HG03469 (cell line): ENCODE results near the gene OCIAD1.
A peak's percentile ranks its signal among the peaks of the same experiment; 100 is the strongest.
"Not testable (repeated sequence)": the region's sequence is repeated elsewhere in the genome, so short reads cannot be mapped to it uniquely, and the experiment has no call there.

Experiments used
- ATAC-seq: cut with Tn5 transposase; IDR thresholded peaks from one replicate; pipeline ENCODE4 v1.9.1; 2021; ENCODE audit warnings: mild to moderate bottlenecking, moderate library complexity, moderate number of reproducible peaks; ENCODE audit not compliant: unreplicated experiment

The OCIAD1 gene, protein sequence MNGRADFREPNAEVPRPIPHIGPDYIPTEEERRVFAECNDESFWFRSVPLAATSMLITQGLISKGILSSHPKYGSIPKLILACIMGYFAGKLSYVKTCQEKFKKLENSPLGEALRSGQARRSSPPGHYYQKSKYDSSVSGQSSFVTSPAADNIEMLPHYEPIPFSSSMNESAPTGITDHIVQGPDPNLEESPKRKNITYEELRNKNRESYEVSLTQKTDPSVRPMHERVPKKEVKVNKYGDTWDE

DNA sequence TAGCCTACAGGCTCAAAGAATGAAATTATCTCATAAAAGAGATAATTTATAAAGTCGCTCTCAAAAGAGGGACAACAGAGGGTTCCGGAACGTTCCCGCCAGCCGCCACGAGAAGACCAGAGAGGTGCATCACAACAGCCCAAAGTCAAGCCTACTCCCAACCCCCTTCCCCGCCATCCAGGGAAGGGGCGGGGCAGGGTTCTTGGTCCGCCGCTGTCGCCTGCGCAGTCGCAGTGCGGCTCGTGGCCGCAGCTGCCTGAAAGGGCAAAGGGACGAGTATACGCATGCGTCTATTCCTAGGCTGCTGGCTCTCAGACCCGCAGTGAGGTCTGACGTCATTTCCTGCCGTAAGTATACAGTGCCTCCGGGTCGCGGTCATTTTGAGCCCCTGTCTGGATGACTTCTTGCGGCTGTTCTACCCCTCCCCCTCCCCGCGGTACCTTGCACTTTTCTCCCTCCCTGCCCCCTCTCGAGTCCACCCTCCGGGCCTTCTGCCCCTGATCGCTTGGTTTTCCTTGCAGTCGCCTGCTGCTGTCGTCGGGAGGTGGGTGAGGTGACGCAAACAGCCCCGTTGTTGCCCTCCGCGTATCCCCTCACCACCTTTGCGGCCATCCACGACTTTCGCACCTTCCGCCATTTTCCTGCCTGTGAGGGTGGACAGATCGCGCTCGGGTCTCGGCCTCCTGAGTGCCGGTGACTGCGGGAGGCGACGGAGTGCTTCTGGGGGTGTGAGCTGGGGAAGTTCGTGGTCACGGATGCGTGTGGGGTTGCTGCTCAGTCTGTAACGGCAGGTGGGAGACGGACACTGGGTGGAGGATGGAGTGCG, at the start of gene OCIAD1:
OCIAD1 (plus strand) TSS at position 383 of the 826 bp plus-strand sequence. CDS start 1,537 bp downstream, outside the sequence.
- ATAC-seq, result peak; percentile 99

DNA sequence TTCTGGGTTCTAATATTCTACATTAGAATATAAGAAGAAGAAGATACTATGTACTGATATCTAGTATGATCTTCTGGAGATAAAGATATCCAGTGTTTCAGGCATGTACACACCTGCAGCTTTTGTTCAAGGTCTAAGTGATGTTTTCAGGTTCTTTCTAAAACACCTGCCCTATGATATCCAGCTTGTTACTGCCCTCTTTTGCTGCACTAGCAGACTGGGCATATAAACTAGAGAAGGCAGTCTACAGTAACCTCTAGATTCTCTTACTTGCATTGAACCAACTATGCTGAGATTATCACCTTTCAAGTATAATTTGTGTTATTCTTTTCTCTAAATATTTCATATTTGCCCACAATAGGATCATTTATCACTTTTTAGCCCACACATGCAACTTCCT, 48.9 kb upstream of the OCIAD1 start:
- no peak for ATAC-seq

DNA sequence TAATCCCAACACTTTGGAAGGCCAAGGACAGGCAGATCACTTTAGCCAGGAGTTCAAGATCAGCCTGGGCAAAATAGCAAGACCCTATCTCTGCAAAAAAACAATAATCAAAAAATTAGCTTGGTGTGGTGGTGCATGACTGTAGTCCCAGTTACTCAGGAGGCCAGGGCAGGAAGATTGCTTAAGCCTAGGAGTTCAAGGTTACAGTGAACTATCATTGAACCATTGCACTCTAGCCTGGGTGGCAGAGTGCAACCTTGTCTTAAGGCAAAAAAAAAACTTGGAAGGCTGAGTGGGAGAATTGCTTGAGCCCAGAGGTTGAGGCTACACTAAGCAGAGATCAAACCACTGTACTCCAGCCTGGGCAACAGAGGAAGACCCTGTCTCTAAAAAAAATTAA, 45.6 kb upstream of the OCIAD1 start:
- no peak for ATAC-seq

DNA sequence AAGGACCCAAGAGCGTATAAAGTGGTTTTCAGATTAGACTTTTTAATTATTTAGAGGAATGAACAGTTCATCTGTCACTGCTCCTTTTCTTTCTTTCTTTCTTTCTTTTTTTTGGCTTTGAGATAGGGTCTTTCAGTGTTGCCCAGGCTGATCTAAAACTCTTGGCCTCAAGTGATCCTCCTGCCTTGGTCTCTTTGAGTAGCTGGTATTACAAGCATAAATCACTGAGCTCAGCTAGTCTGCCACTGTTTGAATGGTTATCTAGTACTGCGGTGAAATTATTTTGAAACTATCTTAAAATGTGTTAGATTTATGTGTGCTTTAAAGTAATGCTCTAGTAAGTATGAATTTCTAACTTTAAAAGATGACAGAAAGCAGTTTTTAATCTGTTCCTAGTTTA, 44.3 kb upstream of the OCIAD1 start:
- no peak for ATAC-seq

DNA sequence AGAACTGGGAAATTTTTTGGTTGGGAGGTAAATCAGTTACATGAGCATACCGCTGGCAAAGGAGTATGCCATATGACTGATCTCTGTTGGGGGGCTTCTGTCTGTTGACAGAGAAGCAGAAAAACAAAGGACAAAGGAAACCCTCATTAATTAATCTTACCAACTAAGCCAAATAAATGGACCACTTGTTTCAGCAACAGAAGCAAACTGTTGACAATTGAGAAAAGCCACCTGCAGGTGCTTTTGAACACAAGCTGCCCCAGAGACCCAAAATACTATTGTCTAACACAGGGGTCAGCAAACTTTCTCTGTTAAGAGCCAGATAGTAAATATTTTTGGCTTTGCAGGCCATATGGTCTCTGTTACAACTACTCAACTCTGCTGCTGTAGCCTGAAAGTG, 43.8 kb upstream of the OCIAD1 start:
- no peak for ATAC-seq

DNA sequence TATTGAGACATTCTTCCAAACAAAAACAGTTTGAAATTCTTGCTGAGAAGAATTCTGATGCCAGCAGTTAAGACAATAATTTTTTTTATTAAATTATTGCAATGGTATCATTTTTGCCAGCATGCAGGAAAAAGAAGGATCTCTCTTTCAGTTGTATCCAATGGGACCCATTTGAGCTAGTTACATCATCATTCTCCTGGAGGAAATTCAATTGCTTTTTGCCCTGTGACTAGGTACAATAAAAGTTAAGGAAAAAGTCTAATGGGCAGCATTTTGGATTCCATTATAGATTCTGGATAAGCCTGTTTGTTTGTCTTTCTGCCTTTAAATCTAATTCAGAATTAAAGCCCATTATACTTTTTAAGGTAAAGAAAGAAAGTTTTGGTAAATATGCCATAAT, 40.3 kb upstream of the OCIAD1 start:
- ATAC-seq, result no peak

DNA sequence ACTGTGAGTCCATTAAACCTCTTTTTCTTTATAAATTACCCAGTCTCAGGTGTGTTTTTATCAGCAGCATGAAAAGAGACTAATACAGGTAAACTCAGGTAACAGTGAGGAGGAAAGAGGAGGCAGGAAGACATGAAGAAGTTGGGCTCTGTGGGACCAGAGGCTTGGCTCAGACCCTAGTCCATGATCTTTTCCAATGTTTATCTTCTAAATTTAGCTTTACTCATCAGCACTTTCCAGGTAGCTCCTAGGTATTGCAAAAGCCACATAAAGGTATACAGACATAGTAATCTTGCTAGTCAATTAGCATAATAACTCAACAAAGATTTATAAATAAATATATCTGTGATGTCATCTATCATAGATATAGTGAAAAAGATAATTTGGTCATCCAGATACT, 39.6 kb upstream of the OCIAD1 start:
- ATAC-seq, result no peak

DNA sequence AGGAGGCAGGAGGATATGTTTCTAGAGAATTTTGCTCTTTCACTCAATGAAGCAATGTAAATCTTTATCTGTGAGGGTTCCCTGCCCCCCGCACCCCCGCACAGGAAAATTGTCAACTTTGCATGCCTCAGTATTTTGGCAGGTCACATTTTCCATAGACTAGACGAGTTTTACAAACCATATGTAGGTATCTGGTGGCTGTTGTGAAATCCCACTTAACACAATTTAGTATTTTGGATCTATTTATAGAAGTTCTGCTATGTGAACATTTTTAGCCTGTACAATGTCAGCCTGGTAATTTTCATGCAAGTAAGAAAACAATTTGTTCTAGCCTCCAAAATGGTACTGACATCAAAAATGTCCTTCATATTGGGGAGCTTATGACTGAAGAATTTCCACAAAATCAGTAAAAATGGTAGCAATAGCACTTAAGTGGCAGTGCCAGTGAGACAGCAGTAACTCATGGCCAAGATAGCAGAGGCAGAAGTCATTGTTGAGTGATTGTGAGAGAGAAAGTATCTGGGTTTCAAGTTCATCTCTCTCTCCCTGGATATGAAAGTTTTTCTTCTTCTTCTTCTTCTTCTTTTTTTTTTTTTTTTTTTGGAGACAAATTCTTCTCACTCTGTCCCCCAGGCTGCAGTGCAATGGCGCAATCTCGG, 38.4 kb upstream of the OCIAD1 start:
- ATAC-seq, result no peak

DNA sequence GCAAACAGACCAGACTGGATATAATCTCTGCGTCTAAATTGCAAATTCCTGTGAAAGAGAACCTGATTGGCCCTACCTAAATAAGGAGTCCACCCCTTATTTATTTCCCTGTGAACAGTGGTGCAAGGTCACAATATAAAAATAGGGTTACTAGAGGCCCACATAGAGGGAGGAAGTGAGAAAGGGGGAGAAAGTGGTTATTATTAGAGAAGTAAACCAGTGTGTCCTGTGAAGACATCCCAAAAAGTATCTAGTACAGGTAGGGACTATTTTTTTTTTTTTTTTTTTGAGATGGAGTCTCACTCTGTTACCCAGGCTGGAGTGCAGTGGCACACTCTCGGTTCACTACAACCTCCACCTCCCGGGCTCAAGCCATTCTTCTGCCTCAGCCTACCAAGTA, 35.8 kb upstream of the OCIAD1 start:
- no peak for ATAC-seq

DNA sequence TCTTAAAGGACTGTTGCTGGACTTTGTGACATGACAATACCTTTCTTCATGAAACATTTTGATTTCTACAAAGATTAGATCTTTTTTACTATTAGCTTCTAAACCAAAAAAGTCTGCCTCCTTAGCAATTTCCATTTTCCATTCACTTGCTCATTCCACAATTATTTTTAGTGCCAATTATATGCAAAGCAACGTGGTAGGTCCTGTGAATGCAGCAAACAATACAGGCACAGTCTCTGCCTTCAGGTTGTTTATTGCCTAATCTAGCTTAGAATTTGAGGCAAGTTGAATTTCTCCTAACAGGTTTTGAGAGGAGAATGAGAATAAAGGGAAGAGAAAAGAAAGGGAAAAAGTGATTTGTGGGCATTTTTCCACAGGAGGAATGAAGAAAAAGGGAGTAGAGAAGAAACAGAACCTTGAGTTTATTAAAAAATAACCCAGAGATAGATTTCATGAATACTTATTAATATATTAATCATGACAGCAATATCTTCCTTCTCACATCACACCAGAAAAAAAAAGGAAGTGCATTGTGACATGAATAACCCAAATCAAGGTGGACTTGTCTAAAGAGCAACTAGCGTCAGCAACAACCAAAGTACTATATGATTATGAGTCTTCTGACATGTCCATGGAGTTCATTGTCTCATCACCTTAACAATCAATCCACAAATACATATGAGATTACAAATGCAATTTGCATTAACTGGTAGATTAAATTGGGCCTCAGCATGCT, 34.5 kb upstream of the OCIAD1 start:
- no peak for ATAC-seq

DNA sequence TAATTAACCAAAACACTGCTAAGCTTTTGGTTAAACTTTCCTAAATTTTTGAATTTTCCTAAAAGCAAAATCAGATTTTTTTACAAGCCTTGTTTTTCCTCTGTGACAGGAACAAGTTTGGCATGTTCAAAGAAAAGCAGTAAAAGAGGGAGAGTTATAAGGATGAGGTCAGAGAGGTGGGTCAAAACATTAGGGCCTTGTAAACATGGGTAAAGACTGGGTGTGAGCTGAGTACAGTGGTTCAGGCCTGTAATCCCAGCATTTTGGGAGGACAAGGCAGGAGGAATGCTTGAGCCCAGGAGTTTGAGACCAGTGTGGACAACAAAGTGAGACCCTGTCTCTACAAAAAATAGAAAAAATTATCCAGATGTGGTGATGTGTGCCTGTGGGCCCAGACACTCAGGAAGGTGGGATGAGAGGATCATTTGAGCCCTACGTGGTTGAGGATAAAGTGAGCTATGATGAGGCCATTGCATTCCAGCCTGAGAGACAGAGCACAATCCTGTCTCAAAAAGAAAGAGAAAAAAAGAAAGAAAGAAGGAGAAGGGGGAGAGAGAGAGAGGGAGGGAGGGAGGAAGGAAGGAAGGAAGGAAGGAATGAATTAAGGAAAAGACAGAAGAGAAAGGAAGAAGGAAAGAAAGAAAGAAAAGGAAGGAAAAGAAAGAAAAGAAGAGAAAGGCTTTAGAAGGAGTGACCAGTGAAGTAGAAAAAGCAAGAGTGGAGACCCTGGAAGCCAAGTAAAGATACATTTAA, 33.8 kb upstream of the OCIAD1 start:
- no peak for ATAC-seq

DNA sequence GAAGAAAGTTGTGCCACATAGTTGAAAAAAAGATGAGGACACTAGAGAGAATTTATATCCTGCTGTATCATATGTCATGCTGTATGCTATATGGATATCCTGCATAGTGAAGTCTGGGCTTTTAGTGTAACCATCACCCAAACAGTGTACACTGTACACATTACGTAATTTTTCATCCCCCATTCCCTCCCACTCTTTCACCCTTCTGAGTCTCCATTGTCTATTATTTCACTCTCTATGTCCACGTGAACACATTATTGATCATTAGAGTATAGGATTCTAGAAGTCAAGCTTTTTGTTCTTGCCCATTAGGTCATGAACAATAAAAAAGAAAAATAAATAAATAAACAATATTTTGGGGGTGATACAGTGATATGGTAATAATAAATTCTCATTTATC, 32.8 kb upstream of the OCIAD1 start:
- ATAC-seq, result no peak

DNA sequence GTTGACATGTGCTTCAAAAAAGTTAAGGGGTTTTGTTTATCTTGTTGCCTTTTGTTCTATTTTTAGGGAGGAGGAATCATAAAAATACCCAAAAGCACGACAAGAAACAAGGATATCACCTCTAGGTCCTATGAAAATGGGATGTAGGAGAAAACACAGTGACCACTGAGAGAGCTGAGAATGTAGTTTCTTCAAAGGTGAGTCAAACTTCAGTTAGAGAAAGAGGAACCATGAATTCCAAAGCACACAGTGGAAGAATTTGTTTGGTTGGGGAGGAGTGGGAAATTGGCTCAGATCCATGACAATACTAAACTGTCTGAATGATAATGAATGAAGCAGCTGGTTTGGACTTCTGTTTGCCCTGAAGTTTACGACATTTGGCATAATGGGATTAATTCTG, 31.7 kb upstream of the OCIAD1 start:
- no peak for ATAC-seq

DNA sequence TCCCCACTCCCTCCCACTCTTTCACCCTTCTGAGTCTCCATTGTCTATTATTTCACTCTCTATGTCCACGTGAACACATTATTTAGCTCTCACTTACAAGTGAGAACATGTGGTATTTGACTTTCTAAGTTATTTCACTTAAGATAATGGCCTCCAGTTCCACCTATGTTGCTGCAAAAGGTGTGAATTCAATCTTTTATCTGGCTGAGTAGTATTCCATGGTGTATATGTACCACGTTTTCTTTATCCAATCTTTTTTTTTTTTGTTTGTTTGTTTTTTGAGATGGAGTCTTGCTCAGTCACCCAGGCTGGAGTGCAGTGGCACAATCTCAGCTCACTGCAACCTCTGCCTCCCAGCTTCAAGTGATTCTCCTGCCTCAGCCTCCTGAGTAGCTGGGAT, 30.7 kb upstream of the OCIAD1 start:
- not testable (repeated sequence) for ATAC-seq

DNA sequence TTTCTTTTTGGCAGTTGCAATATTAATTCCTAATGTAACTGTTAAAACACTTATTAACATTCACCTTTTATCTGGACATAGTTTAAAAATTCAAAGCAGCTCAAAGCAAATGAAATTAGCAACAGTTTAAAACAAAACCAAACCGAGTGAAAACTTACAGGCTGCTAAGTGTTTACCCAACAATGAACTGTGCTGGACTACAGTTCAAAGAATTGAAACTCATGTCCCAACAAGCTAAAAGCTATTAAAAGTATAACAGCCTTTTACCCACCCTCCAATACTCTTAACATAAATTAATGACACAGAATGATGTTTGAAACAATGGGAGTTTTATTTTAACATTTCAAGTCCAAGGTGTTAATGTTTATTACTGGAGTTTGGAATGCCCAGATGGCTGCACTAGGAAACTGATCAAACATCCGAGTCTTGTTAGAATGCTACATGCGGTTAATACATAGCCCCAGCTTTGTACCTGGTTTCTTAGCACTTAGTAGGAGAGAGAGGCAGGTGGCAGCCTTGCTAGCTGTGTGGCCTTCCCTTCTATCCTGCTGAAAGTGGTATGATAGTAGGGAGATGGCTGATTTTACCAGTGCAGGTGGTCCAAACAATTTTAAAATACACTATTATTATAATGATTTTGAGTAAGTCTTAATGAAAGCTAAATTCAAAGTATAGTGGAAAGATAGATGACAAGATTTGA, 29.7 kb upstream of the OCIAD1 start:
- ATAC-seq, result no peak

DNA sequence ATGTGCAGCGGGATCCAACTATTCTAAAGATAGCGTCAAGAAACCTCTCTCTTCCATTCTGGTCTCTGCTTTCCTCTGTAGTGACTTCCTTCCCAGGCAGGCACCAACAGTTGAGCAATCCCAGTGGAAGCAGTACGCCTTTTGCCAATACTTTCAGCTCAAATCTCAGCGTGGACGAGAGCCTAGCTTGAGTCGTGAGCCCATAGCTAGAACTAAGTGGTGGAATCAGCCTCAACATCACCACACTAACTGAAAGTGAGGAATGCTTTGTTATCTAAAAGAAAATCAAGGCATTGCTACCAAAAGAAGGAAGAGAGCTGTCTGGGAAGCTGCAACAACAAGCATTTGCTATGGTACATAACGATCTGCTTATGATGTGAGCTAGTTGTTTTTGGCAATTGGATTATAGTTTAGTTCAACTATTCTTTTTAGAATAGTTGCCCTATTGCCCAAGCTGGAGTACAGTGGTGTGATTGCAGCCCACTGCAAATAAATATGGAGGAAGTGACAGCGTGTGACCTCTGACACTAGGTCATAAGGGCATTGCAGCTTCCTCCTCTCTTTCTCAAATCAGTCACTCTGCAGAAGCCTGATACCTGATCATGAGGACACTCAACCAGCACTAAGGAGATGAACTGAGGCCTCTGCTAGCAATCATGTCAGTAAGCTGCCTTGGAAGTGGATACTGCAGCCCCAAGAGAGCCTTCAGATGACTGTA, 26.1 kb upstream of the OCIAD1 start:
- no peak for ATAC-seq

DNA sequence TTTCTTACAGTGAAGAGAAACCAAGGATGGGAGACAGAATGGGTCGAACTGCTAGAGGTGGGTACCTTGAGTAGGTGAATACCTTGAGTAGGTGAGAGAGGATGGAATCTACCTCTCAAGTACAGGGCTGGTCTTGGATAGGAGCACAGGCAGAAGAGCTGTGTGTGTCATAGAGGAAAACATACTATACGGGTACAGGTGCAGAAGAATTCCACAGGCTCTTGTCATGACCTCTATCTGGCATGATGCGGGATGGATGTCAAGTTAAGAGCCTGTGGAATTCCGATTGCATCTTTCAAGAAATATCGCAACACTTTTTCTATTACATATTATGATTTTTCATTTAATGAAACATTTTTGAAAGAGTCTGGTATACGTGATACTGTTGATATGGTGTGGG, 18.0 kb upstream of the OCIAD1 start:
- ATAC-seq, result no peak

DNA sequence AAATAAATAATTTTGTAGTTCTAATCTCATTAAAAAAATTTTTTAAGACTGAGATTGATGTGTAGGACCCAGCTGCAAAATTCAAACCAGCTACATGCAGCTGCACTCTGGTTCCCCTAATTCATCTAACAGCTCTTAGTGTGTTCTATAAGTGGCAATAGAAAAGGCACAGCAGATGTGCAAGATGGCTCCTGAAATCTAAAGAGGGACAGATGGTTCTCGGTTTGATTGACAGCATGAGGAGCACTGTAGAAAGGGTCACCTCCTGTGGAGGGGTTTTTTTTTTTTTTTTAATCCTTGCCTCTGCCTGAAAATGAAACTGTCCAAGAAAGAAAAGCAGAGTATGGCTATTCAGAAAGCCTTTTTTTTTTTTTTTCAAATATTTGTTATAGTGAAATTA, 16.9 kb upstream of the OCIAD1 start:
- ATAC-seq, result no peak

DNA sequence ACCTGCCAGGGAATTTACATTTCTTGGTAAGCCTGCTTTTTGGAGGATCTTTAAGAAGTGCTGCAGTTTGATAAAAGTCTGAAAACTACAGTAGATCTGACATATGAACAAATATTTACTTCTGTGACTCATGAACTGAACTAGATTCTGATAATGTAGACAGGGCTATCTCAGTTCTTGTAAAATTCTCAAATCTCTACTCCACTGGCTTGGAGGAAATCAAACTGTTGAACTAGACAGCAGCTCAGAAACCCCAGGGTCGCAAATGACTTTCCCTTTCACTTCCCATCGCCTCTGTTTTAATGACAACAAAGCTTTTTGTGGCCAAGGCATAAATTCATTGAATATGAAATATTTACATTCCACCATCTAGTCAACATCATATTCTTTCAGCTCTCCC, 15.4 kb upstream of the OCIAD1 start:
- peak; percentile 49 for ATAC-seq
